ENCODE results near the gene HDGFL3.

Gene HDGFL3

DNA sequence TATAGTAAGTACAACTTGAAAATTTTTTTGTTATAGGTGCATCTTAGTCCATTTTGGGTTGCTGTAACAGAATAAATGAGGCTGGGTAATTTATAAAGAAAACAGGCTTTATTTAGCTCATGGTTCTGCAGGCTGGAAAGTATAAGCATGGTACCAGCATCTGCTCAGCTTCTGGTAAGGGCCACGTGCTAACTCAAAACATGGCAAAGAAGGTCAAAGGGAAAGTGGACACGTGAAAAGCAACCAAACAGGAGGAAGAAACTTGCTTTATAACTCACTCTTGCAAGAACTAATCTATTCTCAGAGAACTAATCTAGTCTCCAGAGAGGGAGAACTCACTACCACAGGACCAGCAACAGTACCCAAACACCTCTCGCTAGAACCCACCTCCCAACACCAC is 9.1 kb downstream of the HDGFL3 start:
- Histone ChIP-seq H3F3A (ENCODE audit: control insufficient read depth, insufficient read depth) (no peaks in the 10 kb centered on the region), H3K4me1 (ENCODE audit: control insufficient read depth, low read length) (no peaks in the 10 kb centered on the region), H3K27ac (ENCODE audit: low read depth, low read length) (no peak overlapping the region), H3K4me3 (ENCODE audit: low read length) (no peak overlapping the region), H4K20me1 (ENCODE audit: control insufficient read depth, insufficient read depth, low read depth, low read length) (no peaks in the 10 kb centered on the region), H3K79me2 (ENCODE audit: control insufficient read depth, low read length) (no peaks in the 10 kb centered on the region), H3K4me2 (ENCODE audit: low read length) (no peak overlapping the region), H3K9me3 (ENCODE audit: control insufficient read depth, insufficient read depth, low read length) (no peaks in the 10 kb centered on the region), H3K27me3 (ENCODE audit: control insufficient read depth, low read length) (no peaks in the 10 kb centered on the region), H3K36me3 (ENCODE audit: control insufficient read depth, low read length) (no peaks in the 10 kb centered on the region), H3K9me2 (replicated peaks; ENCODE audit: control insufficient read depth, low read length) (no peaks in the 10 kb centered on the region)
- TF ChIP-seq, protein P1, sequence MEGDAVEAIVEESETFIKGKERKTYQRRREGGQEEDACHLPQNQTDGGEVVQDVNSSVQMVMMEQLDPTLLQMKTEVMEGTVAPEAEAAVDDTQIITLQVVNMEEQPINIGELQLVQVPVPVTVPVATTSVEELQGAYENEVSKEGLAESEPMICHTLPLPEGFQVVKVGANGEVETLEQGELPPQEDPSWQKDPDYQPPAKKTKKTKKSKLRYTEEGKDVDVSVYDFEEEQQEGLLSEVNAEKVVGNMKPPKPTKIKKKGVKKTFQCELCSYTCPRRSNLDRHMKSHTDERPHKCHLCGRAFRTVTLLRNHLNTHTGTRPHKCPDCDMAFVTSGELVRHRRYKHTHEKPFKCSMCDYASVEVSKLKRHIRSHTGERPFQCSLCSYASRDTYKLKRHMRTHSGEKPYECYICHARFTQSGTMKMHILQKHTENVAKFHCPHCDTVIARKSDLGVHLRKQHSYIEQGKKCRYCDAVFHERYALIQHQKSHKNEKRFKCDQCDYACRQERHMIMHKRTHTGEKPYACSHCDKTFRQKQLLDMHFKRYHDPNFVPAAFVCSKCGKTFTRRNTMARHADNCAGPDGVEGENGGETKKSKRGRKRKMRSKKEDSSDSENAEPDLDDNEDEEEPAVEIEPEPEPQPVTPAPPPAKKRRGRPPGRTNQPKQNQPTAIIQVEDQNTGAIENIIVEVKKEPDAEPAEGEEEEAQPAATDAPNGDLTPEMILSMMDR (IDR thresholded peaks at IDR 0.05; ENCODE audit: low read depth, low read length, poor library complexity, severe bottlenecking), result no peak
- TF ChIP-seq EZH2phosphoT487 (IDR thresholded peaks at IDR 0.05; ENCODE audit: borderline replicate concordance, low read length), result no peak

DNA sequence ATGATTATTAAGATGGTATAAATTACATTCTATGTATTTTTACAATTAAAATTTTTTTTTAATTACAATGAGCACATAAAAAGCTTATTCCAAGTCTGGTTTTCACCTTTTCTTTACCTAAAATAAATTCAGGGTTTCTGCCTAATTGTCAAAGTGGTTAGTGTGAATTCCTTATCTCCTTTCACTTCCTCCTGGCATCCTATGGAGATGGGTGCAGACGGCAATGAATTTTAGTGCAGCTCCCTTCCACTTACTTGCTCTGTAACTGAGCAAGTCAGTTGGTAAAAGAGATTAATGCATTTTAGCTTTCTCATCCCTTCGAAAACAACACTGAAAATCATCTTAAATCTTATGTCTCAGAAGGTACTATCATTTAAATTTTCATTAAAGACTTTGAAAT is 13.1 kb downstream of the HDGFL3 start:
- no peak overlapping the region for H3K4me2 ChIP-seq (ENCODE audit: low read length)
- no peaks in the 10 kb centered on the region for H3K79me2 ChIP-seq (ENCODE audit: control insufficient read depth, low read length)
- no peaks in the 10 kb centered on the region for H3K36me3 ChIP-seq (ENCODE audit: control insufficient read depth, low read length)
- H4K20me1 ChIP-seq (ENCODE audit: control insufficient read depth, insufficient read depth, low read depth, low read length), result no peaks in the 10 kb centered on the region
- H3K27me3 ChIP-seq (ENCODE audit: control insufficient read depth, low read length), result no peaks in the 10 kb centered on the region
- H3K4me3 ChIP-seq (ENCODE audit: low read length), result no peak overlapping the region
- no peak for TF ChIP-seq EZH2phosphoT487 (IDR thresholded peaks at IDR 0.05; ENCODE audit: borderline replicate concordance, low read length)
- TF ChIP-seq, protein P1 (IDR thresholded peaks at IDR 0.05; ENCODE audit: low read depth, low read length, poor library complexity, severe bottlenecking), result no peak
- no peaks in the 10 kb centered on the region for H3K9me2 ChIP-seq (replicated peaks; ENCODE audit: control insufficient read depth, low read length)
- H3K27ac ChIP-seq (ENCODE audit: low read depth, low read length), result no peak overlapping the region
- H3K9me3 ChIP-seq (ENCODE audit: control insufficient read depth, insufficient read depth, low read length), result no peaks in the 10 kb centered on the region
- H3F3A ChIP-seq (ENCODE audit: control insufficient read depth, insufficient read depth), result no peaks in the 10 kb centered on the region
- no peaks in the 10 kb centered on the region for H3K4me1 ChIP-seq (ENCODE audit: control insufficient read depth, low read length)

DNA sequence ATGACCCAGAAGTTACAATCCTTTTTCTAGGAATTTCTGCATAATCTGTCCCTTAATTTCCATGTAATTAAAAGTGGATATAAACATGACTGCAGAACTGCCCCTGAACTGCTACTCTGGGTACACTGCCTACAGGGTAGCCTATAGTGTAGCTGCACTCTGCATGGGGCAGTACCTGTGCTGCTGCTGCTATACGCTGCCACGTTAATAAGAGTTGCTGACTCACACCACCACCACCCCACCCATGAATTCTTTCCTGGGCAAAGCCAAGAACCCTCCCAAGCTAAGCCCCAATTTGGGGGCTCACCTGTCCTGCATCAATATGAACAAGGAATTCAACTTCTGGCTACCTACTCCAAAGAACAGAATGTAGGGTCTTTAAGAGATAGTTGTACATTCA is 13.9 kb downstream of the HDGFL3 start:
- Histone ChIP-seq H3K4me2 (ENCODE audit: low read length) (no peak overlapping the region), H4K20me1 (ENCODE audit: control insufficient read depth, insufficient read depth, low read depth, low read length) (no peaks in the 10 kb centered on the region), H3K79me2 (ENCODE audit: control insufficient read depth, low read length) (no peaks in the 10 kb centered on the region), H3F3A (ENCODE audit: control insufficient read depth, insufficient read depth) (no peaks in the 10 kb centered on the region), H3K27ac (ENCODE audit: low read depth, low read length) (no peak overlapping the region), H3K27me3 (ENCODE audit: control insufficient read depth, low read length) (no peaks in the 10 kb centered on the region), H3K36me3 (ENCODE audit: control insufficient read depth, low read length) (no peaks in the 10 kb centered on the region), H3K9me3 (ENCODE audit: control insufficient read depth, insufficient read depth, low read length) (no peaks in the 10 kb centered on the region), H3K9me2 (replicated peaks; ENCODE audit: control insufficient read depth, low read length) (no peaks in the 10 kb centered on the region), H3K4me3 (ENCODE audit: low read length) (no peak overlapping the region), H3K4me1 (ENCODE audit: control insufficient read depth, low read length) (no peaks in the 10 kb centered on the region)
- TF ChIP-seq, protein P1 (IDR thresholded peaks at IDR 0.05; ENCODE audit: low read depth, low read length, poor library complexity, severe bottlenecking), result no peak
- TF ChIP-seq EZH2phosphoT487 (IDR thresholded peaks at IDR 0.05; ENCODE audit: borderline replicate concordance, low read length), result no peak

DNA sequence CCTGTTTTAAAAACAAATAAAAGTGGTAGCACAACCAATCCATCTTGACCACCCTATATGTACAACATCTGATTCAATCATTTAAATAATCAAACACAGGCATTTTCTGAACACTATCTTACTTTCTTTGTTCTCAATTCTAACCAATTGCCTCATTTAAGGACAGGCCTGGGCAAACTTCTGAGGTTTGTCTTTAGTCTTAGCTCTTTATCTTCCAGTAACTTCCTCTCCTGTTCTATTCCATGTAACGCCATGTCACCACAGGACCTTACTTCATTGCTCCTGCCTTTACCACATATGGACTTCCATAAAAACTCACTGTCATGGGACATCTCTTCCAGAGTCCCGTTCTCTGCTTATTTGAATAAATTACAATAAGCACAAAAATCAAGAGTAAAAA is 14.9 kb downstream of the HDGFL3 start:
- H3K79me2 ChIP-seq (ENCODE audit: control insufficient read depth, low read length), result no peaks in the 10 kb centered on the region
- no peaks in the 10 kb centered on the region for H4K20me1 ChIP-seq (ENCODE audit: control insufficient read depth, insufficient read depth, low read depth, low read length)
- no peak overlapping the region for H3K27ac ChIP-seq (ENCODE audit: low read depth, low read length)
- H3F3A ChIP-seq (ENCODE audit: control insufficient read depth, insufficient read depth), result no peaks in the 10 kb centered on the region
- no peaks in the 10 kb centered on the region for H3K36me3 ChIP-seq (ENCODE audit: control insufficient read depth, low read length)
- no peak overlapping the region for H3K4me2 ChIP-seq (ENCODE audit: low read length)
- H3K4me1 ChIP-seq (ENCODE audit: control insufficient read depth, low read length), result no peaks in the 10 kb centered on the region
- no peaks in the 10 kb centered on the region for H3K9me2 ChIP-seq (replicated peaks; ENCODE audit: control insufficient read depth, low read length)
- H3K27me3 ChIP-seq (ENCODE audit: control insufficient read depth, low read length), result no peaks in the 10 kb centered on the region
- TF ChIP-seq EZH2phosphoT487 (IDR thresholded peaks at IDR 0.05; ENCODE audit: borderline replicate concordance, low read length), result no peak
- TF ChIP-seq, protein P1 (IDR thresholded peaks at IDR 0.05; ENCODE audit: low read depth, low read length, poor library complexity, severe bottlenecking), result no peak
- no peak overlapping the region for H3K4me3 ChIP-seq (ENCODE audit: low read length)
- no peaks in the 10 kb centered on the region for H3K9me3 ChIP-seq (ENCODE audit: control insufficient read depth, insufficient read depth, low read length)

Data from DOHH2 (cell line).